SU-DHL-6 (cell line): ENCODE measurements around the gene VPS51.

Source experiments
- H2AFZ ChIP-seq: fragments of 200-600 bp; sonication (generic); 2 replicates; pipeline ENCODE4 v1.6.1; 2014; ENCODE audit warnings: low read depth, mild to moderate bottlenecking, moderate library complexity, mixed read lengths, antibody characterized with exemption, low read length; ENCODE audit not compliant: severe bottlenecking
- H3F3A ChIP-seq: fragments of 200-600 bp; shearing (Covaris generic); 2 replicates; pipeline ENCODE4 v1.6.0; 2016; ENCODE audit warnings: antibody characterized with exemption, mild to moderate bottlenecking; ENCODE audit not compliant: insufficient read depth
- H3K27ac ChIP-seq: fragments of 200-600 bp; sonication (generic); 2 replicates; pipeline ENCODE4 v1.5.1; 2016; ENCODE audit warnings: low read depth, mild to moderate bottlenecking, low read length, moderate library complexity, mixed read lengths
- H3K27me3 ChIP-seq: fragments of 200-600 bp; sonication (generic), shearing (Covaris generic); 2 replicates; pipeline ENCODE4 v1.6.0; 2014; ENCODE audit warnings: mild to moderate bottlenecking, low read length
- H3K36me3 ChIP-seq: fragments of 200-600 bp; sonication (generic); 2 replicates; pipeline ENCODE4 v1.6.1; 2014; ENCODE audit warnings: mild to moderate bottlenecking, low read length, mixed read lengths
- H3K4me2 ChIP-seq: fragments of 300-600, 200-600 bp; shearing (Covaris generic), sonication (generic); 2 replicates; pipeline ENCODE4 v1.6.0; 2014; ENCODE audit warnings: low read length, low read depth, mild to moderate bottlenecking; ENCODE audit not compliant: poor library complexity, severe bottlenecking
- H3K4me3 ChIP-seq: fragments of 200-600 bp; sonication (generic); 2 replicates; pipeline ENCODE4 v1.5.1; 2014; ENCODE audit warnings: antibody characterized with exemption, low read length, mild to moderate bottlenecking, mixed read lengths; ENCODE audit not compliant: insufficient read depth, poor library complexity, severe bottlenecking
- H3K79me2 ChIP-seq: fragments of 200-600 bp; sonication (generic); 2 replicates; pipeline ENCODE4 v1.6.1; 2014; ENCODE audit warnings: mild to moderate bottlenecking, low read length, moderate library complexity; ENCODE audit not compliant: insufficient read depth
- H3K9ac ChIP-seq: fragments of 200-600 bp; sonication (generic); 2 replicates; pipeline ENCODE4 v1.7.0; 2014; ENCODE audit warnings: mild to moderate bottlenecking, low read length
- H3K9me2 ChIP-seq: fragments of 200-600 bp; sonication (generic); replicated peaks from 2 replicates; pipeline ENCODE4 v1.6.1; 2014; ENCODE audit warnings: low read length; ENCODE audit not compliant: insufficient read depth
- H3K9me3 ChIP-seq: fragments of 200-600 bp; sonication (generic); 2 replicates; pipeline ENCODE4 v1.6.1; 2014; ENCODE audit warnings: low read length, mixed read lengths; ENCODE audit not compliant: insufficient read depth
- H4K20me1 ChIP-seq: fragments of 200-600 bp; sonication (generic); 2 replicates; pipeline ENCODE4 v1.6.1; 2014; ENCODE audit warnings: low read depth, mild to moderate bottlenecking, antibody characterized with exemption, low read length, moderate library complexity, mixed read lengths
- CTCF ChIP-seq: fragments of 200-600 bp; sonication (generic); IDR thresholded peaks from one replicate; pipeline ENCODE4 v1.5.1; 2017; ENCODE audit warnings: antibody characterized with exemption, mild to moderate bottlenecking, low read length, moderate library complexity; ENCODE audit not compliant: insufficient read depth, poor library complexity, severe bottlenecking
- EZH2phosphoT487 ChIP-seq: fragments of 200-600 bp; sonication (generic), shearing (Covaris generic); conservative IDR thresholded peaks from 2 replicates; pipeline ENCODE4 v1.6.1; 2018; ENCODE audit warnings: mild to moderate bottlenecking, antibody characterized with exemption, low read length, moderate library complexity, mixed read lengths

VPS51 gene

GRCh38 chr11:65131895-65132237, 35.9 kb downstream of the VPS51 start:
- Histone ChIP-seq H3K9me2 (no peaks in the 10 kb centered on the region), H3K4me2 (peak overlapping the region; percentile 99), H3K9ac (peak overlapping the region; percentile 97), H3F3A (peaks cover 54% of the 10 kb centered on the region), H3K4me3 (peak overlapping the region; percentile 48), H3K36me3 (peaks cover 22% of the 10 kb centered on the region; the same call in 1 of the 2 replicates), H3K27me3 (no peaks in the 10 kb centered on the region), H3K9me3 (no peaks in the 10 kb centered on the region), H3K79me2 (peaks cover 25% of the 10 kb centered on the region), H2AFZ (no peak overlapping the region), H4K20me1 (no peaks in the 10 kb centered on the region), H3K27ac (peak overlapping the region; percentile 100)
- TF ChIP-seq CTCF = no peak
- TF ChIP-seq EZH2phosphoT487 = no peak

- H4K20me1 ChIP-seq = no peaks in the 10 kb centered on the region
- peaks cover 25% of the 10 kb centered on the region for H3K79me2 ChIP-seq
- H3K27ac ChIP-seq = peak overlapping the region; percentile 100
- H3F3A ChIP-seq = peaks cover 49% of the 10 kb centered on the region
- H3K9me3 ChIP-seq = no peaks in the 10 kb centered on the region
- no peak overlapping the region for H2AFZ ChIP-seq
- H3K4me2 ChIP-seq = peak overlapping the region; percentile 99
- H3K4me3 ChIP-seq = peak overlapping the region; percentile 96
- H3K36me3 ChIP-seq = peaks cover 22% of the 10 kb centered on the region; the same call in 1 of the 2 replicates
- H3K27me3 ChIP-seq = no peaks in the 10 kb centered on the region
- no peaks in the 10 kb centered on the region for H3K9me2 ChIP-seq
- H3K9ac ChIP-seq = peak overlapping the region; percentile 97
- TF ChIP-seq CTCF = no peak
- no peak for TF ChIP-seq EZH2phosphoT487
These were observed 36.4 kb downstream of the VPS51 start for GRCh38 chr11:65132238-65132987.

GRCh38 chr11:65132988-65133700, 37.1 kb downstream of the VPS51 start:
- Histone ChIP-seq H3K9ac (peak overlapping the region; percentile 97), H2AFZ (no peak overlapping the region), H3K9me2 (no peaks in the 10 kb centered on the region), H4K20me1 (no peaks in the 10 kb centered on the region), H3K4me2 (peak overlapping the region; percentile 99), H3K27me3 (no peaks in the 10 kb centered on the region), H3K4me3 (peak overlapping the region; percentile 96), H3K36me3 (peaks cover 22% of the 10 kb centered on the region; the same call in 1 of the 2 replicates), H3K27ac (peak overlapping the region; percentile 100), H3K79me2 (peaks cover 25% of the 10 kb centered on the region), H3F3A (peaks cover 47% of the 10 kb centered on the region), H3K9me3 (no peaks in the 10 kb centered on the region)
- TF ChIP-seq CTCF (no peak), EZH2phosphoT487 (no peak)
